ENCODE data around the gene FAM20C.

DNA sequence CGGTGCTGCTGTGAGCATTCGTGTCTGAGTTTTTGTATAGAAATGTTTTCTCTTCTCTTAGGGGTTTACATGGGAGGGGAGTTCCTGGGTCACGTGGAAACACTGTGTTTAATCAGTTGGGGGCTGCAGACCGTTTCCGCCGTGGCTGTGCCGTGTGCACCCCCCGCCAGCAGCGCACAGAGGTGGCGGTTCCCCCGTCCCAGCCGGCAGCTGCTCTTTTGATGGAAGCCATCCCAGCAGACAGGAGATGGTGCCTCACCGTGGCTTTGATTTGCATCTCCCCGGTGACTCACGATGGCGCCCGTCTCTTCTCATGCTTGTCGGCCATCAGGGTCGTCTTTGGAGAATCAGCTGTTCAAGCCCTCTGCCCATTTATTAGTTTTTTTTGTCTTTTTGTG, 62.7 kb downstream of the FAM20C start:
- TF ChIP-seq, protein P1, sequence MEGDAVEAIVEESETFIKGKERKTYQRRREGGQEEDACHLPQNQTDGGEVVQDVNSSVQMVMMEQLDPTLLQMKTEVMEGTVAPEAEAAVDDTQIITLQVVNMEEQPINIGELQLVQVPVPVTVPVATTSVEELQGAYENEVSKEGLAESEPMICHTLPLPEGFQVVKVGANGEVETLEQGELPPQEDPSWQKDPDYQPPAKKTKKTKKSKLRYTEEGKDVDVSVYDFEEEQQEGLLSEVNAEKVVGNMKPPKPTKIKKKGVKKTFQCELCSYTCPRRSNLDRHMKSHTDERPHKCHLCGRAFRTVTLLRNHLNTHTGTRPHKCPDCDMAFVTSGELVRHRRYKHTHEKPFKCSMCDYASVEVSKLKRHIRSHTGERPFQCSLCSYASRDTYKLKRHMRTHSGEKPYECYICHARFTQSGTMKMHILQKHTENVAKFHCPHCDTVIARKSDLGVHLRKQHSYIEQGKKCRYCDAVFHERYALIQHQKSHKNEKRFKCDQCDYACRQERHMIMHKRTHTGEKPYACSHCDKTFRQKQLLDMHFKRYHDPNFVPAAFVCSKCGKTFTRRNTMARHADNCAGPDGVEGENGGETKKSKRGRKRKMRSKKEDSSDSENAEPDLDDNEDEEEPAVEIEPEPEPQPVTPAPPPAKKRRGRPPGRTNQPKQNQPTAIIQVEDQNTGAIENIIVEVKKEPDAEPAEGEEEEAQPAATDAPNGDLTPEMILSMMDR (IDR thresholded peaks at IDR 0.05): no peak
- TF ChIP-seq POLR2A (IDR thresholded peaks at IDR 0.05; ENCODE audit: low read depth): no peak
